ENCODE data around the gene GTF2I.
A peak's percentile ranks its signal among the peaks of the same experiment; 100 is the strongest.
"Not testable (repeated sequence)": the region's sequence is repeated elsewhere in the genome, so short reads cannot be mapped to it uniquely, and the experiment has no call there.

Gene GTF2I

DNA sequence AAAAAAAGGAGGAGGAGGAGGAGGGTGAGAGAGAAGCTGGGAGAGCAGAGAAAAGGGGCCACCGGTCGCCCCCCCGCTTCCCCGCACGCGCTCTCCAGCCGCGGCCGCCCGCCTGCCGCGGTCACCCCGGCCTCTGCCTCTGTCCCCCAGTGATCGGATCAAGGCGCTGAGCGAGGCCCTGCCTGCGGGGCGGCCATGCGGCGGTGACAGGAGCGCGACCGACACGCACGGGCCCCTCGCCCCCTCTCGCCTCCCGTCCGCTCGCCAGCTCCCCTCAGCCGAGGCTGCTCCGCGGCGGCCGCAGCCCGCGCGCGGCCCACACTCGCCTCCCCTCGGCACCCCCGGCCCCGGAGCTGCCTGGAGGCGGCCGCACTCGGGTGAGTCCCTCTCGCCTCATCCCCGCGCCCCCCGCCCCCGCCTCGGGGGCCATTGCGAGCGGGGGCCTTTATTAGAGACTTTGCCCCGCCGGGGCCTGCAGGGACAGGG is at the start of gene GTF2I:
Gene GTF2I (plus strand): TSS at position 27 of the 486 bp plus-strand sequence. CDS start 31,411 bp downstream, outside the sequence.
- DNase-seq (ENCODE audit: extremely low spot score, insufficient read length, low read depth) (no peak), FAIRE-seq (no peak)

DNA sequence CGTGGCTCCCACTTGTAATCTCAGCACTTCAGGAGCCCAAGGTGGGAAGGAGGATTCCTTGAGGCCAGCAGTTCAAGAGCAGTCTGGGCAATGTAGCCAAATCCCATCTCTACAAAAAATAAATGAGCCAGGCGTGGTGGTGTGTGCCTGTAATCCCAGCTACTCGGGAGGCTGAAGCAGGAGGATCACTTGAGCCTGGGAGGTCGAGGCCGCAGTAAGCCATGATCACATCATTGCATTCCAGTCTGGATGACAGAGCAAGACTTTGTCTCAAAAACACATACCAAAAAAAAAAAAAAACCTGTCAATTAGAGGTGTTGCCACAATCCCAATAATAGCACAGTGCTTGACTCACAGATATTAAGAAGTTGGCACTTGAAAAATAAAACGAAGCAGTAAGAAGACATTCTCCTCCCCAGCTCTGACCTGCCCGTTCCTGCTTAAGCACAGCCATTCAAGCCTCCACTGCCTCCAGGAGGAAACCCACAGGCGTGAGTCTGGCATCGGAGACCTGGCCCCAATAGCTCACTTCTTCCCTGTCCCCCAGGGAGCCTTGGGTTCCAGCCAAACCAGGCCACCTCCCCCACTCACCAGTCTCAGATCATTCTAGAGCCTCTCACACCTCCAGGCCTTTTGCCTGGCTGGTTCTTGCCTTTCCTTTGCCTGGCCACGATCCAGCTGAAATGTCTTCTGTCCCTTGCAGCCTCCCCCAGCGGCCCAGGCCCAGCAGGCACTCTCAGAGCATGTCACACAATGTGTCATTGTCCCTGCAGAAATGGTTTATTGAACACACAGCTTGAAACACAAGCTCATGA is 45.3 kb upstream of the GTF2I start:
- DNase-seq (ENCODE audit: extremely low spot score, insufficient read length, low read depth), result no peak
- FAIRE-seq, result no peak

DNA sequence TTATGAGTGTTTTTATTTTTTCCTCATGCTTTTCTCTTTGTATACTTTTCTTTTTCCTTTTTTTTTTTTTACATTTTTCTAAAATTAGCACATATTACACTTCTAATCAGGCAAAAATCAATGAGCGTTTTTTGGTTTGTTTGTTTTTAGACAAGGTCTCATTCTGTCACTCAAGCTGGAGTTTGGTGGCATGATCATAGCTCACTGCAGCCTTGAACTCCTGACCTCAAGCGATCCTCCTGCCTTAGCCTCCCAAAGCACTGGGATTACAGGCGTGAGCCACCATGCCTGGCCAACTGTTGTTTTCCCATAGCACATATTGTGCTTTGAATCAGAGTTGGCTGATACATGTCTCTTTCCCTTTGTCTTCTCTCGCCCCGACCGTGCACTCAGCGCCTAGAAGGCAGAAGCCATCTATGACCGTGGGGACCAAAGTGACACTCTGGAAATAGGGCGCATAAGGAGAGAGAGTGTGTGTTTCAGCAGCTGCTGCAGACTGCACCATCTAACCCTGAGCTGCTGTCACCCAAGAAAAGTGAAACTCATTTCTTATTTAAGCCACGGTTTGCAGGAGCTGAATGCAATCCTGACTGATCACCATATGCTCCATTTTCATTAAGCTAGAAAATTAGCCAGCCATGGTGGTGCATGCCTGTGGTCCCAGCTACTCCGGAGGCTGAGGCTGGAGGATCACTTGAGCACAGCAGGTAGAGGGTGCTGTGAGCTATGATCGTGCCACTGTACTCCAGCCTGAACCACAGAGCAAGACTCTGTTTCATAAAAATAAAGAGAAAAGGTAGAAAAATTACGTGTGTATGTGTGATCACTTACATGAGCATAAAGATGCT is 41.4 kb upstream of the GTF2I start:
- no peak for FAIRE-seq
- no peak for DNase-seq (ENCODE audit: extremely low spot score, insufficient read length, low read depth)

DNA sequence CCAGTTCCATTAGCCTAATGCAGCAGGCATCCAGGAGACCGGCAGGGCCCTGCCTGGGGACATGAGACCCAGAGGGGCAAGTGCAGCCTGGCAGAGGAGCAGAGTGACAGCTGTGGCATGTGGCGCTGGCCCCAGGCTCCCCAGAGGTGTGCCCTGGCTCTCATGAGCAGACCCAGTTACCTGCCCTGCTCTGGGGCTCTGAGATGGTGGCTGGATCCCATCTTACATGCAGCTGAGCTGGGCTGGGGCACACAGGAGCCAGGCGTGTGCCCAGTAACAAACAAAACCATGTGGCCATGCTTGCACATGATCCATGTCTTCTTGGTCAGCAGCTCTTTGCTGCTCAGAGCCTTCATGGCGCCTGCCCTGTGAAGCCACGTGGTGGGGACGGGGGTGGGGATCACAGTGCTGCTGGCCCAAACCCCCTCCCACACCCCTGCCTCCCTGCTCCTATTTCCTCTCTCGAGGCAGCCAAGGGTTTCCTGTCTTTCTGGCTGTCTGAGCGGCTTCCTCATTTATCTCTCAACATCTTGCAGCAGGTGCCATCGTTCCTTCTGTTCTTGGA is 40.3 kb upstream of the GTF2I start:
- DNase-seq (ENCODE audit: extremely low spot score, insufficient read length, low read depth), result no peak
- no peak for FAIRE-seq

DNA sequence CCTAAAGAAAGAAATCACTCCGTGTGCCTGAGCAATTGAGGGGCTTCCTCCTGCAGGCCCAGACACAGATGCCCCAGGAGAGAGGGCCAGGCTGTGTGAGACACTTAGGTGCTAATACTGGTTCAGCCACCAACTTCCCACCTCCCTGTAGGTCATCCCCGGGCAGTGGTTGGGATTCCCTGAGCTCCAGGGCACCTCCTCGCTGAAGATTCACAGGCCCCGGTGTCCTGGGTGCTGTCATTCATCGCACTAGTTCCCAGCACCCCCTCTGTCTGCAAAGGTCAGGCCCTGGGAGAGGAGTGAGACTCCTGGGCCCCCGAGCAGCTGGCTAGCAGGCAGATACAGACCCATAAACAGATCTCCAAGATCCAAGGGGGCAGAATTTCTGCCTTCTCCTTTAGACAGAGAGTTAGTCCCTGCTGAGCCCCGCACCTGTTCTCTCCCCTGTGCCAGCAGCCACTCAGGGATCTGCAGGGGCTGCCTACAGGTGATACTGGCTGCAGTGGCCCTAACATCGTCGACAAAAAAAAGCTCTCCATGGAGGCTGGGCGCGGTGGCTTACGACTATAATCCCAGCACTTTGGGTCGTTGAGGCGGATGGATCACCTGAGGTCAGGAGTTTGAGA is 38.2 kb upstream of the GTF2I start:
- DNase-seq (ENCODE audit: extremely low spot score, insufficient read length, low read depth) (no peak), FAIRE-seq (no peak)

DNA sequence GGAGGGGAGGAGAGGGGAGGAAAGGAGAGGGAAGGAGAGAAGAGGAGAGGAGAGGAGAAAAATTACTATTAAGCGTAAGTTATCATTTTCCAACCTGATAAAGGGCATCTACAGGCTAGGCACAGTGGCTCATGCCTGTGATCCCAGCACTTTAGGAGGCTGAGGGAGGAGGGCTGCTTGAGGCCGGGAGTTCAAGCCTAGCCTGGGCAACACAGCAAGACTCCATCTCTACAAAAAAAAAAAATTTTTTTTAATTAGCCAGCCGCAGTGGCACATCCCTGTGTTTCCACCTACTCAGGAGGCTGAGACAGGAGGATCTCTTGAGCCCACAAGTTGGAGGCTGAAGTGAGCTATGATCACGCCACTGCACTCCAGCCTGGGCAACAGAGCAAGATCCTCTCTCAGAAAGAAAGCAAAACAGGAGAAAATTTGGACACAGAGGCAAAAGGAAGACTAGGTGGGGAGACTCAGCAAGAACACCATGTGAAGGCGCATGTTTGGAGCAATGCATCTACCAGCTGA is 35.2 kb upstream of the GTF2I start:
- DNase-seq (ENCODE audit: extremely low spot score, insufficient read length, low read depth) (no peak), FAIRE-seq (no peak)

DNA sequence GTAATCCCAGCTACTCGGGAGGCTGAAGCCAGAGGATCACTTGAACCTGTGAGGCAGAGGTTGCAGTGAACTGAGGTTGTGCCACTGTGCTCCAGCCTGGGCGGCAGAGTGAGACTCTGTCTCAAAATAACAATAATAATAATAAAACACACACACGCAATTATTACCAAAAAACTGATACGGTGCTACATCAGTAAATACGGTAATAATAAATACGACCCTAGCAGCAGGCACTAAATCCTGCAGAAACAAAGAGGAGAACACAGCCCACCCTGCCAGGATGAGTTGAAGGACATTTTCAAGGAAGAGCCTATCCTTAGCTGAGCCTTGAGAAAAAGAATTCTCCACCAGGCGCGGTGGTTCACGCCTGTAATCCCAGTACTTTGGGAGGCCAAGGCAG is 34.4 kb upstream of the GTF2I start:
- no peak for DNase-seq (ENCODE audit: extremely low spot score, insufficient read length, low read depth)
- FAIRE-seq, result no peak

DNA sequence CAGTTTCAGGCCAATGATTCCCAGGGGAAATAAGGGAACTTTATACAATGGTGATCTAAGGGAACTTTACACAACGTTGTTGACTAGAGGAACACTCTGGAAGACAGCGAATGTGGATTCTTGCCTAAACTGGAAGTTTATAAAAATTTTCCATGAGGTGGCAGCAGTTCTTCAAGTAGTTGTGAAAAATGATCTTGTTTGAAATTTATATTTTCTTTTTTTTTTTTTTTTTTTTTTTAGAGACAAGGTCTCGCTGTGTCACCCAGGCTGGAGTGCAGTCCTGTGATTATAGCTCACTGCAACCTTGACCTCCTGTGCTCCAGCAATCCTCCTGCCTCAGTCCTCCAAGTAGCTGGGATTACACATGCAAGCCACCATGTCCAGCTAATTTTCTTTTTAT is 32.1 kb upstream of the GTF2I start:
- DNase-seq (ENCODE audit: extremely low spot score, insufficient read length, low read depth), result no peak
- FAIRE-seq, result no peak

DNA sequence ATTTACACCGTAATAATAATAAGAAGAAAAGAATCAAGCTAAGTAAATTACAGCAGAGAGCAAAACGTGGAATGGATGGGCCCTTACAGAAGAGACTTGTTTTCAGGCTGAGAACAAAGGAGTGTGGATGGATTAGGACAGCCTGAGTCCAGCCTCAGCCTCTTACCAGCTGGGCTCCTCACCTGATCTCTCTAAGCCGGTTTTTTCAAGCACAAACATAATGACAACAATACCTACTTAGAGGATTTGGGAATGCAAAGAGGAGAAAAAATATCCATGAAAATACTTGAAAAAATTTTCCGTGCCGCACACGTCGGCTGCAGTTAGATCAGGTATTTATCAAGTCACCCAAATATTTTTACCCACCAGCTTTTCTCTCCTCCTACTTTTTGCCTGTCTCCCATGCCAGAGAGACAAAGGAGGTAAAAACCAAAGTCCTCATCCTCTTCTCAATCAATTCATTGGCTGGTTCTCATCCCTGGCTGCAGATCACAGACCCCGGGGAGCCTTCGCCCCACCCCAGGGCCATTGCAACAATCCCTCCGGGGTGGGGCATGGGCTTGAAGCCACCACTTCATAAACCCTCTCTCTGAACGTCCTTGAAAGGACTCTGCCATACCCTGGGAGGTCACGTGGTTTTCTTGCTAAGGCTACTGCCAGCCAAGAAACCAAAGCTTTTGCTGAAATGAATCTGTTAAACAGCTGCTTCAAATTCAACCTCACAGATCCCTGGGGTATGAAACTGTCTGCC is 29.7 kb upstream of the GTF2I start:
- DNase-seq (ENCODE audit: extremely low spot score, insufficient read length, low read depth), result no peak
- FAIRE-seq, result no peak

DNA sequence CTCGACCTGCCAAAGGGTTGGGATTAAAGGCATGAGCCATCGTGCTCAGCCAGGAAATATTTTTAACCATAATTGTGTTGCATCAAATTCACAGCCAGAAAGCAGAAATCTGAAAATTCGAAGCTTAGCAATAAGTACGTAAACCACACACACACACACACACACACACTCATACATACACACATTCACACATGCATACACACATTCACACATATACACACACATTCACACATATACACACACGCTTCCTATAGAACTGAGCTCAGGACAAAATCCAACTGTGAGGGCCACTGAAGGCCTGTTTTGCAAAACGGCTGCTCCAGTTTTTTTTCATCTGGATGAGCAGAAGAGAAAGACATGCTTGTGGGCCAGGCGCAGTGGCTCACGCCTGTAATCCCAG is 25.0 kb upstream of the GTF2I start:
- DNase-seq (ENCODE audit: extremely low spot score, insufficient read length, low read depth) (no peak), FAIRE-seq (no peak)

DNA sequence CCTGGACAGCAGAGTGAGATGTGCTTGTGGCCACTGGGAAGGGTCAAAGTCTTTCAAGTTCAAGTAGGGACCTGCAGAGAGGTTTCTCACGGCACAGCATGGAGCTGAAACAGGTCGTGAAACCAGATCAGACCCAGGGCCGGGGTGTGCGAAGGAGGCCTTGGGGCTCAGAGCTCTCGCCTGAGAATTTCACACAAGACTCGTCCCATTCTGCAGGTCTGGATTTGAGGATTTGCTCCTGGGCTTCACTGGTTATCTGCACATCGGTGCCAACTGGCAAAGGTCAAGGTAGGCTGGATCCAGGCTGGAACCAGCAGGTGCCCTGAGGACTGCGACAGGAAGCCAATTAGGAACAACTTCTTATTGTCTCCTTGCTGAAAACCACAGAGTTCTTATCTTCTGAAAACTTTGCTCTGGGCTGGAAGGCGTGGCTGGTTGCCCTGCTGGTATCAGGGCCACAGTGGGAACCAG is 24.0 kb upstream of the GTF2I start:
- DNase-seq (ENCODE audit: extremely low spot score, insufficient read length, low read depth) (no peak), FAIRE-seq (no peak)

DNA sequence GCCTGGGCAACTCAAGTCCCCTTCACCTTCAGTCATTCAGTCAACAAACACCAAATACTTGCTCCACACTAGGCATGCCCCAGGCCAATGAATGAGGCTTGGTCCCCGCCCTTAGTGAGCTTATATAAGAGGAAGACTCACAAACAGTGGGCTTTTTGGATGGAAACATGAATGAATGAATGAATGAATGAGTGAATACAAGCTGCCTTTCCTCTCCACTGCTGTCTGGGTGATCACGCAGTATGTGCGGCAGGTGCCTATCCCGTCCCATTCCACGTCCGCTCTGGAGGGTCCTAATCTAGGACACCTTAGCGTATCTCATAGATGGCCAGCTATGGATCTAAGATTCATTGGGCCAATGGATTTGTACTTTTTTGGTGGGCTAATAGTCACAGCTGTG is 19.8 kb upstream of the GTF2I start:
- DNase-seq (ENCODE audit: extremely low spot score, insufficient read length, low read depth) (no peak), FAIRE-seq (no peak)

DNA sequence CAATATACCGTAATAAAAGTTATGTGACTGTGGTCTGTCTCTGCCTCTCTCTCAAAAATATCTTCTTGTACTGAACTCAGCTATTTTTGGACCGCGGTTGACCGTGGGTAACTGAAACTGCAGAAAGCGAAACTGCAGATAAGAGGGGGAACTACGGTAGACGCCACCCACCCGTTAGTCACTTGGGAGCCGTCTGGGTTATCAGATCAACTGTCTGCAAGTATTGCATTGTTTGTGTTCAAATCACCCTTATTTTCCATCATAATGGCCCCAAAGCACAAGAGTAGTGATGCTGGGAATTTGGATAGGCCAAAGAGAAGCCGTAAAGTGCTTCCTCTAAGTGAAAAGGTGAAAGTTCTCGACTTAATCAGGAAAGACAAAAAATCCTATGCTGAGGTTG is 7.5 kb upstream of the GTF2I start:
- DNase-seq (ENCODE audit: extremely low spot score, insufficient read length, low read depth), result not testable (repeated sequence)
- FAIRE-seq, result peak; percentile 93

DNA sequence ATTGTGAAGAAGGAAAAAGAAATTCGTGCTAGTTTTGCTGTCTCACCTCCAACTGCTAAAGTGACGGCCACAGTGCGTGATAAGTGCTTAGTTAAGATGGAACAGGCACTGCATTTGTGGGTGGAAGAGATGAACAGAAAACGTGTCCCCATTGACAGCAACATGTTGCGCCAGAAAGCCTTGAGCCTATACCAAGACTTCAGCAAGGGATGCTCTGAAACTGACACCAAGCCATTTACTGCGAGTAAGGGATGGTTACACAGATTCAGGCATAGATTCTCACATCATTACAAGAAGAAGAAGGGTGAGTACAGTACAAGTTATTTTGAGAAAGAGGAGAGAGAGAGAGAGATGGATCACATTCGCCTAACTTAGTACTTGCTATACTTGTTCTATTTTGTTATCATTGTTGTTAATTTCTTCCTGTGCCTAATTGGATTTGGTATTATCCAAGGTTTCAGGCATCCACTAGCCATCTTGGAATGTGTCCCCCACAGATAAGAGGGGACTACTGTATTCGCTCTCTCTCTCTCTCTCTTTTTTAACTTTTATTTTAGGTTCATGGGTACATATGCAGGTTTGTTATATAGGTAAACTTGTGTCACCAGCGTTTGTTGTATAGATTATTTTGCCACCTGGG is 6.9 kb upstream of the GTF2I start:
- not testable (repeated sequence) for DNase-seq (ENCODE audit: extremely low spot score, insufficient read length, low read depth)
- peak; percentile 54 for FAIRE-seq

DNA sequence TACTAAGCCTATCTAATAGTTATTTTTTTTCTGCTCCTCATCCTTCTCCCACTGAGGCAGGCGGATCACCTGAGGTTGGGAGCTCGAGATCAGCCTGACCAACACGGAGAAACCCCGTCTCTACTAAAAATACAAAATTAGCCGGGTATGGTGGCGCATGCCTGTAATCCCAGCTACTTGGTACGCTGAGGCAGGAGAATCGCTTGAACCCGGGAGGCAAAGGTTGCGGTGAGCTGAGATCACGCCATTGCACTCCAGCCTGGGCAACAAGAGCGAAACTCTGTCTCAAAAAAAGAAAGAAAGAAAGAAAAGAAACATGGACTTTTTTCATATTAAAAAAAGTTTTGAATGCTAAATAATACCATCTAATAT is 6.4 kb upstream of the GTF2I start:
- DNase-seq (ENCODE audit: extremely low spot score, insufficient read length, low read depth); FAIRE-seq: not testable (repeated sequence)

DNA sequence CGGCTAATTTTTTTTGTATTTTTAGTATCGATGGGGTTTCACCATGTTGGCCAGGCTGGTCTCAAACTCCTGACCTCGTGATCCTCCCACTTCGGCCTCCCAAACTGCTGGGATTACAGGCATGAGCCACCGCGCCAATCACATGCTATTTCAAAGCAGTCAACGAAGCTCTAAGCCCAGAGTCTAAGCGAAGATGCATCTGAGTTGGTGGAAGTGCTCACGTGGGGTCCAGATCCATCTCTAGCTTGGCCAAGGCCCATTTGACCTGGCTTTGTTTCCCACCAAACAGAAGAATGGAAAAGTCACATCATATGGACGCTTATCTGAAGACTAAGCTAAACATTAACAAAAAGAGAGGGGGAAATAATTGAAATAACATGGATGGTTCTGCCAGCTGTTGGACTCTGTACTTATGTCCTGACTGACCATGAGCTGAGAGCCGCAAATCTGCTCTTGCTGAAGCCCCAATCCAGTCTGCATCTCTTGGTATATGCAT is 3.8 kb upstream of the GTF2I start:
- FAIRE-seq (no peak), DNase-seq (ENCODE audit: extremely low spot score, insufficient read length, low read depth) (no peak)

DNA sequence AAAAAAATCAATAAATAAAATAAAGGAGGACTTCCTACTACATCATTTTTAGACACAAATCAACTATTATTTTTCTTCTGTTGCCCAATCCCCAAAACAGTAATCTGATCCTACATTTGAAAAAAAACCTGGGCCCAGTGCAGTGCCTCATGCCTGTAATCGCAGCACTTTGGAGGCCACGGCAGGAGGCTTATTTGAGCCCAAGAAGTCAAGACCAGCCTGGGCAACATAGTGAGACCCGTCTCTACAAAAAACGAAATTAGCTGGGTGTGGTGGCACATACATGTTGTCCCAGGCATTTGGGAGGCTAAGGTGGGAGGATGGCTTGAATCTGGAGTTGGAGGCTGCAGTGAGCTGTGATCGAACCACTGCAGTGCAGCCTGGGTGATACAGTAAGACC is 2.7 kb upstream of the GTF2I start:
- FAIRE-seq (no peak), DNase-seq (ENCODE audit: extremely low spot score, insufficient read length, low read depth) (no peak)

DNA sequence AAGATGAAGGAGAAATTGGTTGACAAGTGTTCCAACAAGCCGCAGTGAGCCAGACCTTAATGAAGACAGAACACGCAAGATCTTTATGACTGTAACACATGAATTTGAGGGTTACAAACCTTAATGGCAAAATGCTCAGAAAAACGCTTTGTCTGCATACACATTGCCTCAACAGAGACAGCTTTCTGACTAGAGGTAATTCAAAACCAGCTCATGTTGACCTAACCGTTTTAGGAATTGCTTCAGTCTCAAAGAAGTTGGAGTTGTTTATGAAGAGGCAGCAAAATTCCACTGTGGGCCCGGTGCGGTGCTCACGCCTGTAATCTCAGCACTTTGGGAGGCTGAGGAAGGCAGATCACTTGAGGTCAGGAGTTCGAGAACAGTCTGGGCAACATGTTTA is 2.2 kb upstream of the GTF2I start:
- FAIRE-seq (no peak), DNase-seq (ENCODE audit: extremely low spot score, insufficient read length, low read depth) (no peak)

All from GM18507 (cell line).